ENCODE results near the gene SH2D3C. TPM values are rescaled to one million over a fixed set of nuclear protein-coding genes. Genes with fewer than 3 reads are reported as not detected.

Gene SH2D3C
- total and polyA plus RNA-seq, 9 of the 15 experiments (the other 6 are each of a cell fraction or from before 2014, with no cell fraction given) = 0.03 to 1.2 (median 0.22) TPM; not detected in 1

- TF ChIP-seq CBFA2T2 (conservative IDR thresholded peaks at IDR 0.05) = no peak
- TF ChIP-seq RBFOX2 (IDR thresholded peaks at IDR 0.05; ENCODE audit: low read depth, low read length) = no peak
- no peak for TF ChIP-seq CHAMP1 (IDR thresholded peaks at IDR 0.05)
- no peak for TF ChIP-seq ZNF184 (CRISPR knock-in tag; IDR thresholded peaks at IDR 0.05)
- no peak for TF ChIP-seq ZNF217 (CRISPR knock-in tag; IDR thresholded peaks at IDR 0.05)
- no peak for TF ChIP-seq ZBTB8A (IDR thresholded peaks at IDR 0.05; ENCODE audit: partially characterized antibody)
These were observed 43.6 kb upstream of the SH2D3C start (continued) for GRCh38 chr9:127822108-127822507.

- H3K4me2 ChIP-seq (ENCODE audit: insufficient read depth, low read length) = no peak overlapping the region
- intact Hi-C loops (cut with micrococcal nuclease) = no loop called here
- H2AFZ ChIP-seq (ENCODE audit: low read depth, low read length) = no peak overlapping the region
- ChIA-PET POLR2A (interaction anchor here (0.6 to 1.8 kb wide), 5 partner anchors 9 to 31 kb away, joined by 3 to 12 read pairs (median 6); no protein-coding TSS in a partner anchor), CTCF (ENCODE audit: low intra/inter-chr PET ratio) (no interaction called here)
- peaks cover 0 to 22% of the 10 kb centered on the region in 2 experiments; a peak in 1 of 5 replicates for H3K4me1 ChIP-seq (replicated peaks in 1 of 2; ENCODE audit: control insufficient read depth in 2 of 2, insufficient read depth in 2 of 2, low read length in 2 of 2)
- peaks cover 15% of the 10 kb centered on the region; the same call in 1 of the 3 replicates for H3K36me3 ChIP-seq (ENCODE audit: control insufficient read depth, insufficient read depth, low read length)
- no peak overlapping the region for H3K27ac ChIP-seq (ENCODE audit: extremely low read depth, low read depth, low read length)
- WGBS (ENCODE audit: insufficient coverage, low coverage, missing lambda C conversion rate) = 89% methylated on average over 4 of the region's 11 CpGs
- DNase-seq (ENCODE audit: extremely low read depth in 1 of 4, low spot score in 3 of 4) (no peak), ATAC-seq (no peak), FAIRE-seq (no peak)
- no peak overlapping the region for H3K4me3 ChIP-seq
- no peak overlapping the region for H3K9ac ChIP-seq (ENCODE audit: insufficient read depth in 1 of 2, low read depth in 2 of 2, low read length in 2 of 2)
- no peaks in the 10 kb centered on the region for H3K9me3 ChIP-seq (replicated peaks; ENCODE audit: control insufficient read depth, insufficient read depth, low read depth, low read length)
- H3K9me1 ChIP-seq (ENCODE audit: control insufficient read depth, insufficient read depth, low read length) = no peaks in the 10 kb centered on the region
- BruUV-seq (replicated peaks) = no TSS peak
- no peaks in the 10 kb centered on the region for H4K20me1 ChIP-seq (replicated peaks; ENCODE audit: control insufficient read depth, insufficient read depth, low read length)
- in situ Hi-C loops (cut with MboI) = no loop called here
- H3K27me3 ChIP-seq (ENCODE audit: control insufficient read depth in 2 of 2, insufficient read depth in 2 of 2, low read length in 2 of 2) = no peaks in the 10 kb centered on the region
- H3K79me2 ChIP-seq (ENCODE audit: control insufficient read depth, insufficient read depth, low read length) = no peaks in the 10 kb centered on the region
- TF ChIP-seq ZFP30 (CRISPR knock-in tag; IDR thresholded peaks at IDR 0.05; ENCODE audit: borderline replicate concordance) (no peak), SRSF1 (IDR thresholded peaks at IDR 0.05; ENCODE audit: low read depth, low read length) (no peak), PHTF2 (CRISPR knock-in tag; IDR thresholded peaks at IDR 0.05) (no peak), MEF2D (tag; conservative IDR thresholded peaks at IDR 0.05; ENCODE audit: low read depth) (no peak), ZNF3 (CRISPR knock-in tag; IDR thresholded peaks at IDR 0.05) (no peak), ZNF175 (CRISPR knock-in tag; IDR thresholded peaks at IDR 0.05; ENCODE audit: low read depth) (no peak), SAFB (IDR thresholded peaks at IDR 0.05; ENCODE audit: borderline replicate concordance, low read depth, low read length) (no peak), ARID3B (CRISPR knock-in tag; IDR thresholded peaks at IDR 0.05; ENCODE audit: borderline replicate concordance) (no peak), HMGN3 (IDR thresholded peaks at IDR 0.05; ENCODE audit: borderline replicate concordance, extremely low read depth, insufficient read length, low read depth, low read length) (no peak)
These were observed 40.1 kb upstream of the SH2D3C start for GRCh38 chr9:127818574-127818973.

Measured in K562 (cell line).